ENCODE measurements around the gene RAPGEF6.
A peak's percentile ranks its signal among the peaks of the same experiment; 100 is the strongest.

Gene RAPGEF6

DNA sequence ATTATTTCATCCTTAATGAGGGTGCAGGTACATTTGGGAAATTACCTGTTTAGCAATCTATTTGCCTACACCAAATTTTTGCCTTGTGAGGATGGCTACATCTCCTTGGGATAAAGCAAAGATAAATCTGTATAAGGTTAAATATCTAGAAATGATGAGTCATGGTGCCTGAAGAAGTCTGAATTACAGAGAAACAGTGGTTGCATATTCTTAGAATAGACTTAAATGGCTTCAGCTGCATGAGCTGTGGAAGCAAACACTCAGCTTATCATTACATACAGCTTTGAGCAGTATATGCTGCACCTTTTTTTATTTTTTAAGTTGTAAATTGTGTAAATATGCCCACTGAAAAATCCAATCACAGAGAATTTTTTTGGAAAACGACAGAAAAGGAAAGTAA is 153.5 kb downstream of the RAPGEF6 start:
- no peak overlapping the region for H3K4me3 ChIP-seq (ENCODE audit: low read depth, low read length)
- peak; percentile 16 for DNase-seq (ENCODE audit: low read depth)
- TF ChIP-seq, protein P1, sequence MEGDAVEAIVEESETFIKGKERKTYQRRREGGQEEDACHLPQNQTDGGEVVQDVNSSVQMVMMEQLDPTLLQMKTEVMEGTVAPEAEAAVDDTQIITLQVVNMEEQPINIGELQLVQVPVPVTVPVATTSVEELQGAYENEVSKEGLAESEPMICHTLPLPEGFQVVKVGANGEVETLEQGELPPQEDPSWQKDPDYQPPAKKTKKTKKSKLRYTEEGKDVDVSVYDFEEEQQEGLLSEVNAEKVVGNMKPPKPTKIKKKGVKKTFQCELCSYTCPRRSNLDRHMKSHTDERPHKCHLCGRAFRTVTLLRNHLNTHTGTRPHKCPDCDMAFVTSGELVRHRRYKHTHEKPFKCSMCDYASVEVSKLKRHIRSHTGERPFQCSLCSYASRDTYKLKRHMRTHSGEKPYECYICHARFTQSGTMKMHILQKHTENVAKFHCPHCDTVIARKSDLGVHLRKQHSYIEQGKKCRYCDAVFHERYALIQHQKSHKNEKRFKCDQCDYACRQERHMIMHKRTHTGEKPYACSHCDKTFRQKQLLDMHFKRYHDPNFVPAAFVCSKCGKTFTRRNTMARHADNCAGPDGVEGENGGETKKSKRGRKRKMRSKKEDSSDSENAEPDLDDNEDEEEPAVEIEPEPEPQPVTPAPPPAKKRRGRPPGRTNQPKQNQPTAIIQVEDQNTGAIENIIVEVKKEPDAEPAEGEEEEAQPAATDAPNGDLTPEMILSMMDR (conservative IDR thresholded peaks at IDR 0.05; ENCODE audit: low read depth, low read length), result no peak

DNA sequence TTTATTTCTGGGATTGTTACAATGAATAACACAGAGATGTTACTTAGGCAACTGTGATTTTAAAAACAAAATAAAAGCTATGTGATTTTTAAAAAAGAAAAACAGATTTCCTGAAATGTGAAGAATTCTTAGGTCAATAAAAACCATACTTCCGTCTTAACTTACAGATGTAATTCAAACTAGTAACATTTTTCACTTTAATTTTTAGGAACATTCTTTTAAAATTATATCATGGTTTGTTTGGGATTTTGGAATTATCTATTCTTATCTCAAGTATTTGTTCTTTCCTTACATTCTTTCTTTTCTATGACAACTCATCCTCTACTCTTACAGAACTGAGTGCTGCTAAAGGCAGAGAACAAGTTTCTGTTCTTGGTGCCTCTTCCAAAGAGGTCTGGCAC is 159.5 kb downstream of the RAPGEF6 start:
- TF ChIP-seq, protein P1 (conservative IDR thresholded peaks at IDR 0.05; ENCODE audit: low read depth, low read length), result no peak
- no peak overlapping the region for H3K4me3 ChIP-seq (ENCODE audit: low read depth, low read length)
- peak; percentile 33 for DNase-seq (ENCODE audit: low read depth)

DNA sequence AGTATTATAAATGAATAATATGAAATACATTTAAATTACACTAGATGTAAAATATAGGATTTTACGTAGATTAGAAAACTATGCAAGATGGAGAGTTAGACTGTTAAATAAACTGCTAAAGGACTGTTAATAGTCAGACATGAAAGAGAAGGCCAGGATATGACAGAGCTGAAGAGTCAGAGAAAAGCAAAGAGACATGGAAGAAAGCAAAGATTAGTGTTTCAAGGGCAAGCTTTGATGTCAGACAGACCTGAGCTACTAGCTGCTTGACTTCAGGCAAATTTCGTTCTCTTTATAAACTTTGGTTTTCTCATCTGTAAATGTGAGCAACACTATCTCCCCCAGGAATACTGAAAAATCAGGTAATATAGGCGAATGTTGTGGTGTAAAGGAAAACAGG is 161.3 kb downstream of the RAPGEF6 start:
- TF ChIP-seq, protein P1 (conservative IDR thresholded peaks at IDR 0.05; ENCODE audit: low read depth, low read length), result no peak
- no peak for DNase-seq (ENCODE audit: low read depth)
- H3K4me3 ChIP-seq (ENCODE audit: low read depth, low read length), result no peak overlapping the region

DNA sequence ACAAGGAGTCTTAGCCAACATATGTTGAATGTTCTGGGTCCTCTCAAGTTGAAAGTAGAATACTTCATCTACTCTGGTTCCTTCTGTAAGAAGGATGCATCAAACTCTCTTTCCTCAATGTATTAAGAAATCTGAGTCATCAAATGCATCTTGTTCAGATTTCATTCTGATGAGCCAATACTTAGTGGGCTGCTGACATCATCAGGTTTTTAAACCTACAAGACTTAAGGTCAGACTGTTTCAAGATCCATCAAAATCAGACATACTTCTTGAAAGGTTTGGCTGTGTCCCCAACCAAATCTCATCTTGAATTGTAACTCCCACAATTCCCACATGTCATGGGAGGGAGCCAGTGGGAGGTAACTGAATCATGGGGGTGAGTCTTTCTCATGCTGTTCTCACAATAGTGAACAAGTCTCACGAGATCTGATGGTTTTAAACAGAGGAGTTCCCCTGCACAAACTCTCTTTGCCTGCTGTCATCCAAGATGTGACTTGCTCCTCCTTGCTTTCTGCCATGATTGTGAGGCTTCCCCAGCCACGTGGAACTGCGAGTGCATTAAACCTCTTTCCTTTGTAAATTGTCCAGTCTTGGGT is 168.8 kb downstream of the RAPGEF6 start:
- no peak overlapping the region for H3K4me3 ChIP-seq (ENCODE audit: low read depth, low read length)
- TF ChIP-seq, protein P1 (conservative IDR thresholded peaks at IDR 0.05; ENCODE audit: low read depth, low read length), result no peak
- peak; percentile 78 for DNase-seq (ENCODE audit: low read depth)

DNA sequence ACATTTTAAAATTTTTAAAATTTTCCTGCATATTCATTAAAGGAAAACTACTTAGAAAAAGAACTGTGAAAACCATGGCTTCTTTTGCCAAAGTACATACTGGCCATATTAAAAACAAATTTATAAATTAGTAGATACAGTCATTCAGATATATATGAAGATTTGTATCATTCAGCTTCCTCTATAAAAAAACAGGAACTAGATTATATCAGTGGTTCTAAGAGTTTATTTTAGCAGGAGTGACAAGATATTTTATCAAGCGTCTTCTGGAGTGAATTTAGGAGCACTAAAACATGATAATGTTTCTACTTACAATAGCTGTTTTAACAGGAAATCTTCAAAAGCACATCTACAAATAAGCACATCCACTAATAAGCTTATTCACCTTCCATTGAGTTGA is 171.4 kb downstream of the RAPGEF6 start:
- DNase-seq (ENCODE audit: low read depth), result no peak
- TF ChIP-seq, protein P1 (conservative IDR thresholded peaks at IDR 0.05; ENCODE audit: low read depth, low read length), result no peak

DNA sequence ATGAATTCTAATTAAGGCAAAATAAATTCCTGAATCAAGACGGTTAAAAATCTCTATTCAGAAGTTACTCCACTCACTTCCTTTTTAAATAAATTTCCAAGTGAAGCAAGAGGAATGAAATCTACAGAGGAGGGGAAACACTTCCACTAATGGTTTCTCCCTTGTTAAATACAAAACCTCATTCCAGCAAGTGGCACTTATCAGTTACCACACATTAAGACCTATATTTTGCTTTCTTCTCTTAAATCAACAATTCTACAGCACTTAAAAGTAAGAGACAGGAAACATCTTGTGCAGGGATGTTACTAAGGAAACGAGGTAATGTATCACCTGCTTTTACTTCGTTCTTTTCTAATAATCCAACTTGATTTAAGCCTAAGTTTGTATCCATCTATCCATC is 172.6 kb downstream of the RAPGEF6 start:
- no peak for DNase-seq (ENCODE audit: low read depth)
- no peak overlapping the region for H3K4me3 ChIP-seq (ENCODE audit: low read depth, low read length)
- TF ChIP-seq, protein P1 (conservative IDR thresholded peaks at IDR 0.05; ENCODE audit: low read depth, low read length), result no peak

More for the DNA sequence above, 171.4 kb downstream of the RAPGEF6 start:
- H3K4me3 ChIP-seq (ENCODE audit: low read depth, low read length), result no peak overlapping the region

DNA sequence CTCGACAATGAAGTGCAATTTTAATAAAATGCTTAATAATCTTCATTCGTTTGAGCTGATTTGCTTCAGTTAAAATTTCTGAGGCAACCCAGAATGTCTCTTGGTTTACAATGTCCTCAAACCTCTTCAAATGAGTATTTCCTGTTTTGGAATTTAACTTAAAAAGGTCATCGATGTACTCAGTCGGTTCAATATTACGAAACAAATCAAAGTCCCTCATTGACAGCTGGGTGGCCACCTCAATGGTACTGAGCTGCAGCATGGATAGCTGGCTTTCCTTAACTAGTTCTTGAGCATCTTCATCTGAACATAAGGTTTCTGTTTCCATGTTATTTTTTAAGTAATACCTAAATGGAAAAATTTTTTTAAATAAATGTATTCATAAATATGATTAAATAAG is 173.3 kb downstream of the RAPGEF6 start:
- TF ChIP-seq, protein P1 (conservative IDR thresholded peaks at IDR 0.05; ENCODE audit: low read depth, low read length), result no peak

More for the DNA sequence above, 173.3 kb downstream of the RAPGEF6 start:
- no peak for DNase-seq (ENCODE audit: low read depth)
- no peak overlapping the region for H3K4me3 ChIP-seq (ENCODE audit: low read depth, low read length)
